NCI-H187 treated with DMSO at 0.1 percent for 48 hours (cell line): ENCODE results near the gene DNAH7.

Source experiments
- DNase-seq: peaks from one replicate; lab custom pipeline; 2025; lab: John Stamatoyannopoulos, UW

Gene DNAH7

DNA sequence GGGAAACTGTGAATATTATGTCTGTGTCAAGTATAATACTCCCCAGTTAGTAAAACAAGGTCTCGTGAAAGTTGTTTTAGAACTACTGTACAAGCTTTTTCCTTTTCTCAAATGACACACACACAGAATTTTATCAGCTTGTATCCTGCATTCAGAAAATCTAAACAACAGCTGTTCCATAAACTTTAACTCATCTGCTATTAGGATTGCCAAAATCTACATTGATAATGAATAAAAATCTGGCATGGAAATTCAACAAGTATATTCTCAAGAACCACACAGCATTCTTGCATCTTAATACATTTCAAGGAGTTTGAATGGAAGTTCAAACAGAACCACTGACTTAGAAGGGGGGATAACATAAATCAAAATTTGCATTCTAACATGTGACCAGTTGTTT is 260.4 kb downstream of the DNAH7 start:
- DNase-seq: no peak

DNA sequence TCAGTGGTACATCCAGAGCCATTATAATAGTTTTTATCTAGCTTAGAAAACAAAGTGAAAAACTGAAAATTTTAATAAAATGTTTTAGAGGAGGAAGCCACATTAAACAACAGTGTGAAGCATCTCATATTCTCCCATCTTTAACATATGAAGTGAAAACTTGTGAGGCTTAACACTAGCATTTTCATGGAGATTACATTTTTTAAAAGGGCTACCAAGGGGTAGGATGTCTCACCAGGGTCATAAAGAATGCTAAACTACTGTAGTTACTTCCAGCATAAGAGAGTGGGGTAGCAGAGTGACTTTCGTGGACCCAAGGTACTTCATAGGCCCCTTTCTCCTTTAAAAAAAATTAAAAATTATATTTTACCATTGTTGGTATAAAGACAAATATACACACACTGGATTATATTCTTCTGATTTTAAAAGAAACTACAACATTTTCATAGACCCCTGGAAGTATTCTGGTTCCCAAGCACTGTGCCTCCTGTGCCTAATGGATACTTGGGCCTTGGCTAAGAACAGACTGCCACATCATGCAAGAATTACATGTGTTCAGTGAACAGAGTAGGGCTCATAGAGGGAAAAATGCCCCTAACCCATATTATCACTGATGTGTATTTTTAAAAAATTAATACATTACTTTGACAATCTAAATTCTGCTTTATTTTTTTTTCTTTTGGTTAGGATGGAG is 263.2 kb downstream of the DNAH7 start:
- no peak for DNase-seq

DNA sequence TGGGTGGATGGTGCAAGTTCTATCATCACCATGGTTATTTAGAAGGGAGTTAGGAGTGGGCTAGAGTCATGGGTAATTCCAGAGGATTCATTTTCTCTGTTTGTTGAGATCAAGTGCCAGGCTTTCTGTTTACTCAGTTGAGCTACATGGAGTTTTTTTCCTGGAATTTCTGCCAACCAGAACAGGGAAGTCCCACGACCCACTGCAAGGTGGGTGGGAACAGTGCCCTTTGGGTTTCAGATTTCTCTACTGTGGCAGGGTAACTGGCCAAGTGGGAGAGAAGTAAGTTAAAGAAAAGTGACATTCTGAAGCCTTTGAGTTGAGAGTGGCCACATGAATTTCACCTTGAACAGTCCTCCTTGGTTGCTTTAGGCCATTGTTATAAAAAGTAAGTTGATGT is 272.8 kb downstream of the DNAH7 start:
- DNase-seq: no peak

DNA sequence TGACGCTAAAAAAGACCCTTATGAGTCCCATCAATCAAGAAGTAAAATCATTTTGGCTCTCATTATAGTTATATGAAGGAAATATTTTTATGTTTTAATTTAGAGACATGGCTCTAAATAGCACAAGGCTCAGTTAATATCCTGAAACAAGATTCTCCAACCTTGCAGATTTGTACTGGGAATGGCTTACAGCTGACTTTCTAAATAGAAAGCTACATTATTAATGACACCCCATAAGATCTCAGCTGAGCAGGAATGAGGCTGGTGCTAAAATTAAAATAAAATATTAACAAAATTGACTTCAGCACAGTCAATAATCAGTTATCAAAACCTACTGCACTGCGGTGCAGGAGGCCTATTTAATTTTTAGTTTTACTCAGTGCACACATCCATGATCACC is 274.8 kb downstream of the DNAH7 start:
- DNase-seq: no peak

DNA sequence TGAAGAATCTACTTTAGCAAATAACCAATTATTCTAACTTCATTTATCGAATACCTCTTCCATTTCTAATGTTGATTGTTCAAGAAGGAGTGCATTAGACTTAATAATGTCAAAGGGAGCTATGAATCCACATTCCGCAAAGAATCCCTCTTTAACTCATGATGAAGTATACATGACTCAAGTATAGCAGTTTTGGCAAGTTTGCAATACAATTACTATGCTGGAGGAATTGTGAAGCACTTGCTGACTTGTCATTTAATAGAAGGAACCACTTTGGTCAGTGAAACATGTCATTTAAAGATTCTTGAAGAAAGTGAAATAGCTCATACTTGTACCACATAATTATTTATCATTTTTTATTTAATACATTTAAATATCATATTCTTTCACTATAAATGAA is 286.5 kb downstream of the DNAH7 start:
- DNase-seq: no peak

DNA sequence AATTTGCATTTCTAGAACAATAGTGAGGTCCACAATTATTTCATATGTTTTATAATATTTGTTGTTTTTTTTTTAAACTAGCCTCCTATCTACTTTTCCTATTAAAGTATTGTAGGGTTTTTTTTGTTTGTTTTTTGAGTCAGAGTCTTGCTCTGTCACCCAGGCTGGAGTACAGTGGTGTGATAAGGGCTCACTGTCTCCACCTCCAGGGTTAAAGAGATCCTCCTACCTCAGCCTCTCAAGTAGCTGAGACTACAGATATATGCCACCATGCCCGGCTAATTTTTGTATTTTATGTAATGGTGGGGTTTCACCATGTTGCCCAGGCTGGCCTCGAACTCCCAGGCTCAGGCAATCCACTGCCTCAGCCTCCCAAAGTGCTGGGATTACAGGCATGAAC is 289.1 kb downstream of the DNAH7 start:
- no peak for DNase-seq

DNA sequence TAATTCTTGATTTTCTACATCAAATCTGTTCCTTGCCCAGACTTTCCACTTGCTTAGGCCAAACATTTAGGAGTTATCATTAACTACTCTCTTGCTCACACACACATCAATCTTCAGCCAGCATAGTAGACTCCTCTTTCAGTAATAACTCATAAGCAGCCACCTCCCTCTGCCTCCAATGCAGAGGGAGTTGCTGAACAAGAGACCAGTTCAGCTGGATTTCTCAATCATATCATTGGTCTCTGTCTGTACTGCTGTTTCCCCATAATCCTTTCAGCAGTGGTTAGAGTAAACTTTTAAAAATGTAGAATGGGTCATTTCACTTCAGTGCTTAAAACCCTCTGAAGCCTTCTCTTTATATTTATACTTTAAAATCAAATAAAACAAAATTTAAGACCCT is 298.7 kb downstream of the DNAH7 start:
- no peak for DNase-seq

DNA sequence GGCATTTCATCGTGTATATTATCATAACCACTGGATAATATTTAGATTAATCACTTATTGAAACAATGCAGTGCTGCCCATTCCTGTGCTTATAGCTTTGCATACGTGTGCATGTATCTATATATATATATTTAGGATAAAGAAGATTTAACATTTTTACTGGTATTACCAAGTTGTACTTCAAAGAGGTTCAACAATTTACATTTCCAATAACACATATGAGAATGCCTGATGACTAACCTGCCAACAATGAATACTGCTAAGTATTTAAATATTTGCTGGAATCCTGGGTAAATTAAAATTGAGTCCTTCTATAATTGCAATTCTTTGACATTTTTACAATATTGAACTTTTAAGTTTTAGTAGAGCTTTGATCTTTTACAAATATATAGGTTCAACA is 300.2 kb downstream of the DNAH7 start:
- no peak for DNase-seq

DNA sequence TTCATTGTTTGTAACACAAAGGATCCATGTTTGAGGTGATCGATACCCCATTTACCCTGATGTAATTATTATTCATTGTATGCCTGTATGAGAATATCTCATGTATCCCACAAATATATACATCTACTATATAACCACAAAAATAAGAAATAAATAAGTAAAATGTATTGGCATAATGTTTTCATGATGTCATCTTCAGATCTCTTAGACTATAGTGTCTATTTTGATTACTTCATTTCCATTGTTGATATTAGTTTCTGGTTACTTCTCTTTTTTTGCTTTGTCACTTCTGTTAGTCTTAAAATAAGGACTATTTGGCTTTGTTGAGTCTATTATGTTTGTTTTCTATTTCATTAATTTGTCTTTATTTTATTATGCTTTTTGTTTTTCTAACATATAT is 301.9 kb downstream of the DNAH7 start:
- DNase-seq: no peak

DNA sequence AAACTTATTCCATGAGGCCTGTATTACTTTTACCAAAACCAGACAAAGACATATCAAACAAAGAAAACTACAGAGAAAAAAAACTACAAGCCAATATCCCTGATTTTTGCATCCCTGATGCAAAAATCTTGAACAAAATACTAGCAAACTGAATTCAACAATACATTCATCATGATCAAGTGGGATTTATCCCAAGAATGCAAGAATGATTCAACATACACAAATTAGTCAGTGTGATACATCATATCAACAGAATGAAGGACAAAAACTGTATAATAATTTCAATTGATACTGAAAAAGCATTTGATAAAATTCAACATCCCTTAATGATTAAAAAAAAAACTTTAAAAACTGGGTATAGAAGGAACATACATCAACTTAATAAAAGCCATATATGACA is 304.8 kb downstream of the DNAH7 start:
- DNase-seq: no peak

DNA sequence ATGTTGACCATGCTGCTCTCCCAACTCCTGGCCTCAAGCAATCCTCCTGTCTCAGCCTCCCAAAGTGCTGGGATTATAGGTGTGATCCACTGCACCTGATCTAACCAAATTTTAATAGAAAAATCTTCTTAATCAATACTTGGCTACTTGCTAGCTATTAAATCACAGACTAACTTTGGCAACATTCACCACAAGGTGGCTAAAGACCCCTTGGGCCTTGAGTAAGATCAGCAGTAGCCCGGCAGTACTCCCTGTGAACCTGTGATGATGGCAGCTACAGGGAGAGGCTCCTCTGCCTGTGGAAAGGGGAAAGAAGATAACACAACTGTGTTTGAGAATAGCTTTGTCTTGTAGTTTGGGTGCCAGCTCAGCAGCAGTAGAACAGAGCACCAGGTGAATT is 308.8 kb downstream of the DNAH7 start:
- DNase-seq: no peak

DNA sequence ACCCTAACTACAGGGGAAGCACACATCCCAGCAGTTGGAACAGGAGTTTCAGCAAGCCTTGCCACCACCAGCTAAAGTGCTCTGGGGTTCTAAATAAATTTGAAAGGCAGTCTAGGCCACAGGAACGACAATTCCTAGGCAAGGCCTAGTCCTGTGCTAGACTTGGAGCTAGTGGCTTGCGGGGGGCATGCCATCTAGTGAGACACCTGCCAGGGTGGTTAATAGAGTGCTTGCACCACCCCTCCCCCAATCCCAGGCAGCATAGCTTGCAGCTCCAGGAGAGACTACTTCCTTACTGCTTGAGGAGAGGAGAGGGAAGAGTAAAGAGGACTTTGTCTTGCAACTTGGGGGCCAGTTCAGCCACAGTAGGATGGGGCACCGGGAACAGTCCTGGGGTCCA is 309.8 kb downstream of the DNAH7 start:
- DNase-seq: no peak

DNA sequence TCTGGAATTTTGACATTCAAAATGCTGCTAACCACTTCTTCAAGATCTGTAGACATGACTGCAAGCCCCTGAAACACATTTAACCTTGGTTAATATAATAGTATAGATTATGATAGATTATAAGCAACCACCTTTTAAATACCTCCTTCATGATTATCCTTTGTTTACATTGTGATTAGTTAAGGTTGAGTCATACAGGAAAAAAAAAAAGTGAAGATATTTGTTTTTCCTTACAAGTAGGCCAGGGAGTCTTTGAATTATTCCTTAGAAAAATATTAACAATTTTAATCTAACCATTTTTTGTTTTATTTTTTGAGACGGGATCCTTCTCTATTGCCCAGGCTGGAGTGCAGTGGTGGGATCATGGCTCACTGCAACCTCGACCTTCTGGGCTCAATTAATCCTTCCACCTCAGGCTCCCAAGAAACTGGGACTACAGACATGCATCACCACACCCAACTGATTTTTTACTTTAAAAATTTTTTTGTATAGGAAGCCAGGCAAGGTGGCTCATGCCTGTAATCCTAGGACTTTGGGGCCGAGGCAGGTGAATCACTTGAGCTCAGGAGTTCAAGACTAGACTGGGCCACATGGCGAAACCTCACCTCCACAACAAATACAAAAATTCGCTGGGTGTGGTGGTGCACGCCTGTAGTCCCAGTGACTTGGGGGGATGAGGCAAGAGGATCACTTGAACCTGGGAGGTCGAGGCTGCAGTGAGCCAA is 312.3 kb downstream of the DNAH7 start:
- DNase-seq: no peak

DNA sequence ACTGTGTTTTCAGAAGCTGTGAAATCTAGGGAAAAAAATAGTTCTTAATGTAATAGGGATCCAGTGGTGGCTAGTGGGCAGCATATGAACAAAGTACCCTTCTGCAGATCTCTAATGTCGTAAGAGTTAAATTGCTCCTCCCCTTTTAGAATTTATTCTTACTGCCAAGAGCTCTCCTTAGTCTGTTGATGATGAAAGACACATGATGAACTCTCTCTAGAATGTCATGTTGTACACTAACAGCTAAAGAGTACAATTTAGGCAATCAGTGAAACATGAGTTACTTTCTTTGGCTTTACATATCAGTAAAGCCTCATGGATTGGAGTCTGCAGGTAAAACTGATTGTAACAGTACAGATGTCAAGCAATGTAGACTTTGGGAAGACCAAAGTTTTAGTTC is 327.4 kb downstream of the DNAH7 start:
- DNase-seq: no peak

DNA sequence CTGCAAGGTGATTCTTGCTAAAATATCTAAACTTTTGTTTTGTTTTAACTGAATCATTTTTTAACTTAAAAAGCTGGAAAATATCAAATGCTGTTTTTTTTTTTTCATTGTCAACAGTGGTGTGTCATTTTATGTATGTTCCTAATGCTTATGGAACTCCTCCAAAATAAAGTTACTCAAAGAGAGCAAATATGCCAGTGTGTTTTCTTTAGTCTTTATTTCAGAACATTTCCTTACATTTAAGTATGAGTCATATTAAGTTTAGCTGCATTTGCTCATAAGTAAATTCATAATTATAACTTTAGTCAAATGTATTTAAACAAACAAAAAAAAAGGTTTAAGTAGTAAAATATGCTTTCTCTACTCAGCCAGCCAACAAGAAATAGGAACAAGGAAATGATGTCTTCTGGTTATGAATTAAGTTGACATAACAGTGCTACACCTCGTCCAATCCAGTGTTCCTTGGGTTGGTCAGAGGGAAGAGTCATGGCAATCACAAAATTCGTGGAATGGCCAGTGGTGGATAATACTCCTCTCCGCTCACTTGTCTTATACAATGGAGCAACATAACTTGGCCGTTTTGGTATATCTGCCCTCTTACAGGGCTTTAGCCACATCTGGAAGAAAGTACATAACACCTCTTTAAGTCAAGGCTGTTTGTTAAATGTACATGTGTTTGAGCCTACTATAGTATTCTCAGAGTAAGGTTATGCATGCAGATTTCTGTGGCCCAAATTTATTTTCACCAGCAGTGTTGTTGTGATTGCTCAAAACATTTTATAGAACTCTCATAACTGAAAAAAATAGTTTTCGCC is 330.9 kb downstream of the DNAH7 start:
- DNase-seq: no peak

DNA sequence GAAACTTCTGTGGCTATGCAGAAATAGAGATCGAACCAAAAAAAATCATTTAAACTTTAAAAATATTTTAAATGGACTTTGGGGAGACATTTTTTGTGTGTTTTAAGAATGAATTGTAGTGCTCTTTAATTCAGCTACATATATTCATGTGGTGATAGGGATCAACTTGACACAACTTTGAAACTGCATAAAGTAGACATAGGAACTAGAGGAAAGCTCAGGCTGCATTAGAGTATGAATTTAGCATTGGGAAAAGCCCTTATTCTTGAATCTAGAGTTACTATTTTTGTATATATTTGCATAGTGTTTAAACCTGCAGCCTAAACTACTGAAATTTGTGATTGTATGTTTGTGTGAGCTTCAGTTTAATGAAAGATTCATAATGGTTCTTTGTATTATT is 333.3 kb downstream of the DNAH7 start:
- DNase-seq: no peak

DNA sequence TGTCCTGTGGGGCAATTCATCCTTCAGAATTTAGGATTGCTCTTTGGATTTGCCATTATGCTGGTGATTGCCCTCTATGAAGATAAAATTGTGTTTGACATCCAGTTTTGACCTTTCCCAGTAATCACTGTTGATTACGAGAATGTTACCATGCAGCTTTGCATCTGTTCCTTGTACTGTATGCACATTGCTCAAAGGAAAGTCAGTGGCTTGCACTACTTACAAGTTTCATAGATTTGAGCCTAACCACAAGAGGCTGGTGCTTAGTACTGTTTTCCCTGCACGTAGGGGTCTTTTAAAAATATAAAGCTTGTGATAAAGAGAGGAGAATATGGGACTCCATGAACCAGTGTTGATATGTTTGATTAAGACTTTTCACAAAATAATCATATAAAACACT is 333.7 kb downstream of the DNAH7 start:
- DNase-seq: no peak

DNA sequence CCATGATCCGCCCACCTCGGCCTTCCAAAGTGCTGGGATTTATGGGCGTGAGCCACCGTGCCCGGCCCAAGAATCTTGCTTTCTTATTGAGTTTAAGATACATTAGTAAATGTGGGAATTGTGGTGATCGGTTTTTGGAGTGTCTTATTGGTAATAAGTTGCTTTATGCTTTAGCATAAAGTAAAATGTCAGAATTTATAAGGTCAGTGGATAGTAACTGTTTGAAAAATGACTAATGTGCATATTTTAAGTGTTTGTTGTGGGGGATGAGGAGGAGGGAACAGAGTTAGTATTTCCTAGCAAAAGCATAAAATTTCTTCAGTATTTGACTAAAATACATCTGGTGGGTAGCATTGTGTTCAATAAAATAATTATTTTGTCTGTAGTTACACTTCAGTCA is 334.2 kb downstream of the DNAH7 start:
- DNase-seq: no peak

DNA sequence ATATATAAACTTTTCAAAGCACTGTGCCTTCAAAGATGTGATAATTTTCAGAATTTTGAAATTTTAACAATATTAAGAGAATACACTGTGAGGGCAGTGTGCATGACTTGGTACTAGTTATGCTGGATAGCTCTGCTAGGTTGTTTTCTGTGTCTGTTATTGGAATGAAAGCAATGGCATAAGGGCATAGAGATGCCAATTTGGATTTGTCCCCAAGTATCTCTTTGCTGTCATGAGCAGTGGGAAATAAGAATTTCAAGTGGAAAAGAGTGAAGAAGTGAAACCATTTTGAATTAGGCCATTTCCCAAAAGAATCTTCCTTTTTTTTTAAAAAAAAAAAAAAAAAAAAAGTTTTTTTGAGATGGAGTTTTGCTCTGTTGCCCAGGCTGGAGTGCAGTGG is 334.8 kb downstream of the DNAH7 start:
- DNase-seq: no peak

DNA sequence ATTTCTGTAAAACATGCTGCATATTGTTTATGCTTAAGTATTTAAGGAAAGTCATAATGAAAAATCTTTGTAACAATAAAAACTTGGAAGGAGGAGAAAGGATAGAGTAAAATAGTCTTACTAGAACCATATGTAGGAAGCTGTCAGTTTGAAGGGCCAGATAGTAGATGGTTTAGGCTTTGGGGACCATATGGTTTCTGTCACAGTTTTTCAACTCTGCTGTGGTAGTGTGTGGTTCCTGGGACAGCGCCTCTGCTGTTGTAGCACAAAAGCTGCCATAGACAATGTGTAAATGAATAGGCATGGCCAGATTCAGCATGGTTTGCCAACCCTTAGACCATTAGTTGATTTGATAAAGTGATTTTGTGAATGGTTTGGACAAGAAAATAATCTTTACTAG is 336.1 kb downstream of the DNAH7 start:
- DNase-seq: no peak

DNA sequence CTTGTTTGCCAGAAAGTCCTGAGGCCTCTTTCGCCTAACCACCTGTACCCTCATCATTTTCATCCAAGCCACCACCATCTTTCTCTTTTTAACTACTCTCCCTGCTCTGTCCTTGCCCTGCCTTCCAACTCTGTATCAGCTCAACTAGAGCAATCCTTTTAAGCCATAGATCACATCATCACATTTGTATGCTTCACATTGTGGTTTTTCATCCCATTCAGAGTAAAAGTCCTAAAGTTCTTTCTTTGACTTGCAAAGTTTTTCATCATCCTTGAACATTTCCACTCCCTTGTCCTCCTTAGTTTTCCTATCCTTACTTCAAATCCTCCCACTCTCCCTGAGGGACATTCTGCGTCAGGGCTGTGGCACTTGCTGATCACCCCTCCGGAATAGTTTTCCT is 337.7 kb downstream of the DNAH7 start:
- DNase-seq: no peak

DNA sequence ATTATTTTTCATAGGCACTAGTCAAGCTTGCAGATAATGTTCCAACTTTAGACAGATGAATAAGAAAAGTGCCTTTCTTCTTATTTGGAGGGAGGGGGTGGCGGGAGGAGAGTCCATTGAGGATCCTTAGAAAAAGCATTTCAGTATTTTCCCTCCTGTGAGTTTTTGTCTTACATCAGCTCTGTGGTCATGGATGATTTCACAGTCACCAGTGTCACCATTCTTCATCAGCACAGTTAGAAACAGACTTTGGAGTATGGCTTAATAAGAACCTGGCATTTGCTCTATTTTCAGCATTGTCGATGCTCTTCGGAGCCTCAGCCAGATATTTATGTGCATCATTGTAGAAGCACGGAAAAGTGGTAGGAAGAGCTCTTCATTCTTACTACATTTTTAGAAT is 341.5 kb downstream of the DNAH7 start:
- DNase-seq: no peak

DNA sequence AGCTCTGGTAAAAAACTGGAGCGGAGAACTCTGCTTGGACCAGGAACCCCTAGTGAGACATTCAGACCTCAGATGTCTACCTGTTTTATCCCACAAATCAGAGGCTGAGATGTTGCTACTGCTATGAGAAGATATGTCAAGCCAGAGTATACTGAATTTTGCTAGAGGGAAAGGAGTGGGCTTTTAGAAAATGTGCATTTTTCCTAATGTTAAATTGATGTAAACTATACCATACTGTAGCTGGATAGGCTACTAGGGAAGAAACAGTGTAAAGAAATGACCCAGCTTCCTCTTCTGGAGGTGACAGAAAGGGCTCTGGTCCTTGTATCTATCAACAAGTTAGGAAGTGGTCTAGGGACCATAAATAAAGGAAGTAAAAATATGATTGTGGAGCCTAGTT is 346.6 kb downstream of the DNAH7 start:
- no peak for DNase-seq
